Activated T-helper 1 cell treated with anti-CD3 and anti-CD28 coated beads, Interleukin-12 subunit alpha, Interleukin-12 subunit beta, Interleukin-2, Interleukin-4 antibody, amounts not matched to agents 30 ng/mL and 10 ng/mL and 1 ng/mL, durations not matched to agents 14 hours and 24 hours and 36 hours (primary cell): ENCODE results near the gene GGACT. TPM values are rescaled to one million over a fixed set of nuclear protein-coding genes. Genes with fewer than 3 reads are reported as not detected.

Experiments used
- DNase-seq: peaks from one replicate; pipeline ENCODE4 v3.0.0; 2021; ENCODE audit warnings: low spot score
- H3K27ac Mint-ChIP-seq: one replicate; pipeline ENCODE4 v1.8.0; 2021; ENCODE audit warnings: mild to moderate bottlenecking, mixed read lengths
- H3K27me3 Mint-ChIP-seq: one replicate; pipeline ENCODE4 v1.8.0; 2022; ENCODE audit warnings: mild to moderate bottlenecking, moderate library complexity, mixed read lengths; ENCODE audit not compliant: insufficient read depth
- H3K36me3 Mint-ChIP-seq: one replicate; pipeline ENCODE4 v1.8.0; 2021; ENCODE audit warnings: low read depth, mixed read lengths
- H3K4me1 Mint-ChIP-seq: one replicate; pipeline ENCODE4 v1.8.0; 2021; ENCODE audit warnings: low read depth, mixed read lengths
- H3K4me3 Mint-ChIP-seq: one replicate; pipeline ENCODE4 v1.8.0; 2021; ENCODE audit warnings: mild to moderate bottlenecking, moderate library complexity, mixed read lengths
- H3K9me3 Mint-ChIP-seq: one replicate; pipeline ENCODE4 v1.8.0; 2021; ENCODE audit warnings: mixed read lengths
- intact Hi-C: fragments of 100-400 bp; cut with micrococcal nuclease; formaldehyde crosslinking; loops from one replicate; pipeline ENCODE4 v1.15.1; 2024
- total RNA-seq: library from RNA; stranded (reverse); gene quantifications from 2 replicates; pipeline ENCODE4 v1.2.3, GENCODE V29; 2022

The GGACT gene
- total RNA-seq, 1 donor from 2014 or later = 7.2 TPM

DNA sequence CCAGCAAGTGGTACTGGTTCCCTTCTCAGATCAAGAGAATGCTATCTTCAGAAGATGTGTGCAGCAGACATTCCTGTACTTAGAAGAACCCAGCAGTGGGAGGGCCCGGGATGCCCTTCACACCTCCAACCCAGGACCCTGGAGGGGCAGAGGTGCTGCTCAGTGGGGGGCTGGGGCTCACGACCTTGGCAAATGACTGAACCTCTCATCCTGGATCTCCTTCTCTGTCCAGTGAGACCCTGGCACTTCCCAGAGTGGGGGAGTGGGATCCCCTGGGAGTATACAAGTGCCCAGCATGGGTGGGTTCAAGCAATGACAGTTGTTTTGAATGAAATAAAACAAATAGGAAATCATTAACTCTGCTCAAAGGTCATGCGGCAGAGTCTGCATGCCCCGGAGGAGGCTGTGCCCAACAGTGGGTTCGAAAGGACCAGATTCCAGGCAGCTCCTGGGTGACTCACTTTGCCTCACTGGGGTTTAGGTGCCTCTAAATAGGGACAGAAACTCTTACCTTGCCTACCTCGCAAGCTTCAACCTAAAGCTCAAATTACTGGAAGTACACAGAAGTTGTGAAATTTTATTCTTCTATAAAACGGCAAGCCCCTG lies 26.9 kb downstream of the GGACT start:
- Mint-ChIP-seq H3K4me3 (no peak overlapping the region), H3K36me3 (peaks cover 4% of the 10 kb centered on the region)
- intact Hi-C loops = no loop called here

DNA sequence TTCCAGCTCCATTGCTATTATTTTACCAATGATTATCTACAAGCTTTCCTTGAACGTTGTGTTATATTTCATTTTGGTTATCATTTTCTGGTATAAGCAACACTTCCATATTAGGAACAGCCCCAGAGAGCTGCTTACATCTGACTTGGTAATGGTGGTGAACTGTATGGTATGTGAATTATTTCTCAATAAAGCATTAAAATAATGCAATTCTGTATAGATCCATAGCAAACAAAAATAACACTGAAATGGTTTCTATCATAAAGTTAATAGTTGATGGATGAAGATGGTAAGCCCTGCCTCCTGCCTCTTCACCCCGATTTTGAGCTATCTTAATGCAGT lies 27.5 kb downstream of the GGACT start:
- Mint-ChIP-seq H3K27me3 (peaks cover 5% of the 10 kb centered on the region), H3K4me1 (no peaks in the 10 kb centered on the region), H3K9me3 (no peaks in the 10 kb centered on the region), H3K27ac (no peak overlapping the region), H3K36me3 (peaks cover 4% of the 10 kb centered on the region), H3K4me3 (no peak overlapping the region)
- no peak for DNase-seq
- intact Hi-C loops = no loop called here

More for the DNA sequence above, 26.9 kb downstream of the GGACT start:
- no peak for DNase-seq
- no peaks in the 10 kb centered on the region for H3K4me1 Mint-ChIP-seq
- H3K27ac Mint-ChIP-seq = no peak overlapping the region
- no peaks in the 10 kb centered on the region for H3K9me3 Mint-ChIP-seq
- H3K27me3 Mint-ChIP-seq = peaks cover 5% of the 10 kb centered on the region

DNA sequence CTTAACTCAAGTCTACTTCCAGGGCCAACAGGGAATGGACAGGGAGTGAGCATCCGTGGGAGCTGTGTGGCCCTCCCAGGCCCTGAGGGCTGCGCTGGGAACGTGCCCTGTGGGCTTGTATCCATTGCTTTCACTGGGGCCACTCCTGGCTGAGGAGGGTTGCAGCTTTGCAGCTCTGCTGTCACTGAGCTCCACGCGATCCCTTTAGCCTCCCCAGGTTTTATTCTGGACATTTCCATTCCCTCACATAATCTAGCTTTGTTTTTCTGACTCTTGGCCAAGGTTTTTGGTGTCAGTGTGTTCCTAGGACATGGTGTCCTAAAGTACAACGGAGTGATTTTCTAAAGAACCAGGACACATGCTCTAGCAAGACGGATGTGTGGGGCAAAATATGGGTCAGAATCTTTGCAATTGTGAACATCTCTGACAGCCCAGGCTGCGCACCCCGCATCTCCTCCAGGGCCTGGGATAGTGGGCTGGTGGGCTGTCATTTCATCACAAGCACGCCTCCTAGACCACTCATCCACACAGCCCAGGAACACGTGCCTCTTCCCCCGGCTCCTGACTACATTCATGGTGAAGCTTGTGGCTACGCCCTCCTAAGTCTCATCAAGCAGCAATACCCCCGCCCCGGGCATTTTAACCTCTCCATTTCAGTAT lies 28.0 kb downstream of the GGACT start:
- peaks cover 5% of the 10 kb centered on the region for H3K27me3 Mint-ChIP-seq
- H3K36me3 Mint-ChIP-seq = peaks cover 3% of the 10 kb centered on the region
- no peaks in the 10 kb centered on the region for H3K4me1 Mint-ChIP-seq
- no peaks in the 10 kb centered on the region for H3K9me3 Mint-ChIP-seq
- DNase-seq = no peak
- no peak overlapping the region for H3K27ac Mint-ChIP-seq
- H3K4me3 Mint-ChIP-seq = no peak overlapping the region
- intact Hi-C loops = no loop called here

DNA sequence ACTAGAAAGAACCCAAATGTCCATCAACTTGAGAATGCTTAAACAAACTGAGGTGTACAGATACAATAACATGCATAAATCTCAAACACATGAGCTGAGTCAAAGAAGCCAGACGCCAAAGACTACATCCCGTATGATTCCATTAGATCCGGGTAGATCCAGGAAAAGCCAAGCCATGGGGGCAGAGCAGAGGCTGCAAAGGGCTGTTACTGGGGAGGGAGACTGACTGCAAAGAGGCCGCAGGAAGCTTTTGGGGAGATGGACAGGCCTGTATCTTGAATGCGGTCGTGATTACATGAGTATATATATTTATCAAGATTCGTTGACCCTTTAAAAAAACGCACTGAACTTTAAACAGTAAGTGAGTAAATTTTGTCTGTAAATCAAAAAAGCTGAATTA lies 28.7 kb downstream of the GGACT start:
- Mint-ChIP-seq H3K36me3 (peaks cover 2% of the 10 kb centered on the region), H3K27ac (no peak overlapping the region), H3K9me3 (no peaks in the 10 kb centered on the region), H3K27me3 (peaks cover 5% of the 10 kb centered on the region), H3K4me3 (no peak overlapping the region), H3K4me1 (no peaks in the 10 kb centered on the region)
- DNase-seq = no peak
- intact Hi-C loops = no loop called here

DNA sequence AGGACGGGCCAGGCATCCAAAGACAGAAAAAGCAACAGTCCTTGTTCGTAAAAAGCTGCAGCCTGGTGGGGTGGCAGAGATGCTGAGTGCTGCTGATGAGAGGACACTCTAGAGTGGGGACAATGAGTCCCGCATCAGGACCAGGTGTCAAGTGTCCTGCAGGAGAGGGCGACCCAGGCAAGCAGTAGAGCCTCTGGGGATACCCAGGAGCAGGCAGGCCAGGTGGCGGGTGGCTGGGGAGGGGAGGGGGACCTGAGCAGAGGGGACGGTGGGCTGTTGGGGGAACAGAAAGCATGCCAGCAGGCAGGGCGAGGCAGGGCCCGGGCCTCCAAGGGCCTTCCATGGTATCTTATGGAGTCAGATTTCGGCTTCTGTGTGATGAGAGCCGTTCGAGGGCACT lies 35.8 kb downstream of the GGACT start:
- no peak for DNase-seq
- H3K27me3 Mint-ChIP-seq = peaks cover 1% of the 10 kb centered on the region
- no peak overlapping the region for H3K27ac Mint-ChIP-seq
- H3K4me1 Mint-ChIP-seq = no peaks in the 10 kb centered on the region
- intact Hi-C loops = no loop called here
- no peaks in the 10 kb centered on the region for H3K9me3 Mint-ChIP-seq
- H3K36me3 Mint-ChIP-seq = no peaks in the 10 kb centered on the region
- H3K4me3 Mint-ChIP-seq = no peak overlapping the region

DNA sequence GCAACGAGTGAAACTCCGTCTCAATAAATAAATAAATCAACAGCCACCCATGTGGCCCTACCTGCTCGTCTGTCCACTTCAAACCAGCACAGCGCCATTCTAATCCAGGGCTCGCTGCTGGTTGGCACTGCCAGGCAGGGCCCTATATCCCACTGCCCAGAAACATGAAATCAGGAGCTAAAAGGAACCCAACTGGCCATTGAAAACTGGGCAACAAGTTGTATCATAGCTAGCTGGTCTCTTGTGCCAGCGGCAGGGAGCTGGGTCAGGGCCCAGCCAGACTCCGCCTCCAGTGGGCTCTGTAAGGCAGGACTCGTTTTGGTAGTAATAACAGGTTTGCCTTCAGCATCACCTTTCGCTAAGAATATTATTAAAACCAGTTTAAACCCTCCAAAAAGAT lies 39.3 kb downstream of the GGACT start:
- no peak for DNase-seq
- Mint-ChIP-seq H3K27ac (no peak overlapping the region), H3K27me3 (peaks cover 1% of the 10 kb centered on the region), H3K4me1 (no peaks in the 10 kb centered on the region), H3K36me3 (no peaks in the 10 kb centered on the region), H3K4me3 (no peak overlapping the region), H3K9me3 (no peaks in the 10 kb centered on the region)
- intact Hi-C loops = no loop called here

DNA sequence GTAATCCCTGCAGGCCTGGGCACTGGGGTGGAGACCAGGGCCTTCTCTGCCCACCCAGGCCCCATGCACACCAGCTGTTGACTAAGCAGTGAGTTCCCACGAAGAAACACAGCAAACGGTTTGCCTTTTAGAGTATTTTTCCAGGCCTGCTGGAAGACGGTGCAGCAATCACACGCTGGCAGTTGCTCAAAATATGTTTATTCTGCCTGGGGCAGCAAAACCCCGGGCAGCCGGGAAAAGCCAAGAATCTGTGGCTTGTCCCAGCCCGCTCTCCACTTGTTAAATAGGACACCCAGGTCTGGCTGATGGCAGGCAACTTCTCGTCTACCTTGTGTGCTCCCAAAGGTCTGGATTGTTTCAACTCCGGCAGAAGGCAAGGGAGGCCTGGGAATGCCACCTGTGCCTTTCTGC lies 40.8 kb downstream of the GGACT start:
- no peak overlapping the region for H3K4me3 Mint-ChIP-seq
- peaks cover 1% of the 10 kb centered on the region for H3K27me3 Mint-ChIP-seq
- H3K4me1 Mint-ChIP-seq = peaks cover 2% of the 10 kb centered on the region
- DNase-seq = no peak
- H3K36me3 Mint-ChIP-seq = no peaks in the 10 kb centered on the region
- H3K27ac Mint-ChIP-seq = no peak overlapping the region
- intact Hi-C loops = no loop called here
- H3K9me3 Mint-ChIP-seq = no peaks in the 10 kb centered on the region

DNA sequence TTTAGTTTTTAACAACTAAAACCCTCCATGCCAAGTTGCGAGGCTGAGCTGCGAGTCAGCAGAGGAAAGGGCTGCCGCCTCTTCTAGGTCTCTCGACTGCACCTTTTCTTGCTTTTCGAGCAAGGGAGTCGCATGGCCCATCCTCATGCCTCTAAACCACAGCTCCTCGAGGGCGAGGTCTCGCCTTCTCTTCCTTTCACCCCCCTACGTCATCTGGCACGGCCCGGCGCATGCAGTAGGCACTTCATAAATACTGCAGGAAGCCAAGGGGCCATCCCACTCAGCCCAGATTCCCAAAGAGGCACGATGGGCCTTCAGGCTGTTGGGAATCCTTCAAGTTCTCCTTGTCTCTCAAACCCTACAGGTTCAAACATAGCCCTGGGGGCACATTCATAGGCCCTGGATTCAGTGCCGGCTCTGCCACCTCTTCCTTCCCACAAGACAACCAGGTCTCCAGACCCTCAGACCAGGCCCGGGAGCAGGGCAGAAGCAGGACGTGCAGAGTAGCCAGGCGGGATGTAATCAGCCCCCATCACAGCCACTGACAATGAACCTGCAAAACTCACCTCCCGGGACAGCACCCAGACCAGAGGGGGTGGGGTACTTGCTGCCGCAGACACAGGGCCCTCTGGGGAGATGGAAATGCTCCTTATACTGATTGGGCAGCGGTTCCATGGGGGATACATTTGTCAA lies 41.7 kb downstream of the GGACT start:
- no peak for DNase-seq
- H3K27ac Mint-ChIP-seq = no peak overlapping the region
- intact Hi-C loops = no loop called here
- H3K27me3 Mint-ChIP-seq = no peaks in the 10 kb centered on the region
- H3K4me1 Mint-ChIP-seq = peaks cover 5% of the 10 kb centered on the region
- no peaks in the 10 kb centered on the region for H3K9me3 Mint-ChIP-seq
- H3K36me3 Mint-ChIP-seq = no peaks in the 10 kb centered on the region
- H3K4me3 Mint-ChIP-seq = no peak overlapping the region

DNA sequence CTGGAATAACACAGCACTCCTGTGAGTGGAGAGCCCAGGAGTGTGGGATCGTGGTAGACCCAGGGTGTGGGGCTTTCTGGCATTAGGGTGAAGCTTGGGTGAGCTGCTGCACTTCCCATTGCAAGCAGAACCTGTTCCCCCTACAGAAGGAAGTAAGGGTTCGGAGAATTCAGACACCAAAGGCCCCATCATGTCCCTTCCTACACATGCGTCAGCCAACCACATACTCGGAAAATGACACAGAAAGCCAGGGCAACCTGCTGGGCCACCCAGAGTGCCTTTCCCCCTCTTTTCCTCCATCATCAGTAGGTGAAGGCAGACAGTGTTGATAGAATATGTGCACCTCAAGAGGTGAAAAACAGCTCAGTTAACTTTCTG lies 42.9 kb downstream of the GGACT start:
- no peaks in the 10 kb centered on the region for H3K9me3 Mint-ChIP-seq
- intact Hi-C loops = no loop called here
- H3K4me1 Mint-ChIP-seq = peaks cover 5% of the 10 kb centered on the region
- H3K4me3 Mint-ChIP-seq = no peak overlapping the region
- H3K36me3 Mint-ChIP-seq = no peaks in the 10 kb centered on the region
- H3K27ac Mint-ChIP-seq = no peak overlapping the region
- no peak for DNase-seq
- peaks cover 2% of the 10 kb centered on the region for H3K27me3 Mint-ChIP-seq

DNA sequence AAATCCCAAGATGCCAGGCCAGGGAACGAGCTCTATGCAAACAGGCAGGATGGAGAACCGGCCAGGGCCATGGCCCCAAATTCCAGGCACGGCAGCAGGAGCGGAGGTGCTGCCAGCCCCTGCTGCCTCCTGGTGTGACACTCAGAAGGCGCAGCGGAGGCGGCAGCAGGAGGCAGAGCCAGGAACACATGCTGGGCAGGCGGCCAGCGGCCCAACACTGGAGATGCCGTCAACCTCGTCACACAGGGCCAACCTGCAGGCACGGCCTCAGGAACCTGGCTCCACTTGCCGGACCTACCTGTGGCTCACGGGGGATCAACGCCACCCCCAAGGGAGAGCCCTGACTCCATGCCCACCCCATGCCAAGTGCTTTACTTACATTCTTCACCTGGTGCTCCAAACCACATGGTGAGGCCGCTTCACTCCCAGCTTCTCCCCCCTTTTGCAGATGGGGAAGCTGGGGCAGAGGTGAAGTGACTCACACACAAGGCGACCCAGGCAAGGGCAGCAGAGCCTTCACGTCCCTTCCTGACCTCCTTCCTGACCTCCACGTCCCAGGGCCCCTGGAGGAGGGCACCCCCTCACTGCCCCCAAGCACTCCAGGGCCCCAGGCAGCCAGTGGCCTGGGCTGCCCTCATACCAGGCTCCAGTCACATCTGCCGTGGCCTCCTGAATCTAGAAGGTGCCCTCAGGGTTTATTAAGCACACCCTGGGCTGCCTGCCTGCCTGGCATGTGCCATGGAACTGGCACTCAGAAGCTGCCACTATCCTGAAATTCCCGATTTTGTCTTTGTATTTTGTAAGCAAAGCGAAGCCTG lies 43.5 kb downstream of the GGACT start:
- peaks cover 2% of the 10 kb centered on the region for H3K36me3 Mint-ChIP-seq
- H3K9me3 Mint-ChIP-seq = no peaks in the 10 kb centered on the region
- no peak overlapping the region for H3K27ac Mint-ChIP-seq
- no peak for DNase-seq
- peaks cover 2% of the 10 kb centered on the region for H3K27me3 Mint-ChIP-seq
- no peak overlapping the region for H3K4me3 Mint-ChIP-seq
- H3K4me1 Mint-ChIP-seq = peaks cover 5% of the 10 kb centered on the region
- intact Hi-C loops = no loop called here

DNA sequence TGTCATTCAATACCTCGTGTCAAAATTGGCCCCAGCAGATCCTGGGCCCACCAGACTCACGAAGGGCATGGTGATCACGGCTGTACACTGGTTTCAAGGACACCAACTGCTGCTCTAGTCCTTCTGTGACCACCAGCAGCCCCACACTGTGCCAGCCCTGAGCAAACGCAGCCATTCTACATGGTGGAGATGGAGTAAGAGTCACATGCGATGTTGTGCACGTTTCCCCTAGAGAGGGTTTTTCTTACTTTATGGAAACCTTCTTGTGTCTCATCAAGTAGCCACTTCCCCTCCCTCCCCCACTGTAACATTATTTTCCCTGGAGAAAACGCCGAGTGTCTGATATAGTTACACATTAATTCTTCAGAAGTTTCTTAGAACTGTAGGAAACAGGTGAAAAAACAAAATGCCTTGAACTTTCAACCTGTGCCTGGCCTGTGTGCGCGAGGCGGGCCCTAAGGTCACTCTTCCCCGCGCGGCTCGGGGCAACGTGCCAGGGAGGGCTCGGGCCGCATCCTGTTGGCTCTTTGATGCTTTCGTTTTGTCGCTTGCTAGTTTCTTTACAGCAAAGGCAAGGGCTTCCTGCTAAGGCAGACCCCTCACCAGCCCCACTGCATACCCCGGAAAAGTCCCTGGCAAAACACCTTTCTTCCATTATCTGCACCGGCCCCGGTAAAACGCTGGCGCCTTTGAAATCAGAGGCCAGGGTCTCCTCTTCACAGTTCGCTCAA lies 44.6 kb downstream of the GGACT start:
- Mint-ChIP-seq H3K4me1 (peaks cover 10% of the 10 kb centered on the region), H3K27ac (no peak overlapping the region), H3K36me3 (peaks cover 2% of the 10 kb centered on the region), H3K27me3 (peaks cover 3% of the 10 kb centered on the region), H3K4me3 (no peak overlapping the region), H3K9me3 (no peaks in the 10 kb centered on the region)
- intact Hi-C loops = loop anchor here (1.0 kb wide), 1 partner anchor 888 kb away; no protein-coding TSS in a partner anchor
- DNase-seq = no peak

DNA sequence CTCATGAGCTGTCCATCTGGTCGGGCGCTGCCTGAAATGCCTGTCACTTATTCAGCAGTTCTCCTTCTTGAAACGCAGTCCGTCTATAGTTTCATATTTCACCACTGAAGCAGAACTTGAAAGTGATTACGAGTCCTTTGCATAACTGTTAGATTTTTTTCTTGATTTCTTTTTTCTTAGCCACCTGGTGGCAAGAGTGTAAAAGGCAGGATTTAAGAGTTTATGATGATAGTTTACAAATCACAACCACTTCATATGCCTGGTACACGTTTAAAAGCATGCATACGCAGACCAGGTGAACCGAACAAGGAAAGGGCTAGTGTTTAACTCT lies 45.8 kb downstream of the GGACT start:
- DNase-seq = no peak
- peaks cover 19% of the 10 kb centered on the region for H3K4me1 Mint-ChIP-seq
- H3K9me3 Mint-ChIP-seq = no peaks in the 10 kb centered on the region
- peaks cover 2% of the 10 kb centered on the region for H3K36me3 Mint-ChIP-seq
- intact Hi-C loops = loop anchor here (1.0 kb wide), 2 partner anchors 642 to 886 kb away; no protein-coding TSS in a partner anchor
- peaks cover 3% of the 10 kb centered on the region for H3K27me3 Mint-ChIP-seq
- H3K4me3 Mint-ChIP-seq = no peak overlapping the region
- H3K27ac Mint-ChIP-seq = no peak overlapping the region
